ENCODE measurements around the gene EPB41L2.

DNA sequence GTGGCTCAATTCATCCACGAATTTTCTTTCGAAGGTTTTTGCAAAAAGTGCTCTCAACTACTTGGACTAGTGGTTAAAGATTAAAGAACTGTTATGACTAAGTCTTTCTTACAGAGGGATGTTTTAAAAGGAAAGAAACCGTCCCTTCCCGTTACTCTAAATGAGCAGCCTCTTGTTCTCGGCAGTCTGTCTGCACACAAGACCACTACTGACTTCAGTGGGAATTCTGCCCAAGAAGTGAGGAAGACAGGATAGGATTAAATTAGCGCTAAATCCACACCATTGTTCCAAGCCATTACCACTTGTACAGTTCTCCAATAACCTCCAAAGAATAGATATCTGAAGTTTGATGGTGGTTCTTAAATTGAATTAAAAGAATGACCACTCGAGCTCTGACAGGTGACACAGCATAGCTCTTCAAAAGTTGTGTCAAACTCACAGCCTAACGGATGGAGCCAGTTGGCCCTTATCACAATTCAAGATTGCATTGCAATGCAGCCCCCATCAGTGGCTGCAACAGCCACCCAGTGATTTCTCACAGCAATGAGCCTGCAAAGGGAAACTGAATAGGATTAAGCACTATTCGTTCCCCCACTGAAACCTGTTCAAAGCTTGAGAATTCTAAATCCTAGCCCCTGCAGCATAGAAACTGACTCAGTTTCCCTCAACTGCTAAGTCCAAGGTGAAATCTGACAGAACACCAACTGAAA, 1.8 kb downstream of the EPB41L2 start:
- TF ChIP-seq, protein P1, sequence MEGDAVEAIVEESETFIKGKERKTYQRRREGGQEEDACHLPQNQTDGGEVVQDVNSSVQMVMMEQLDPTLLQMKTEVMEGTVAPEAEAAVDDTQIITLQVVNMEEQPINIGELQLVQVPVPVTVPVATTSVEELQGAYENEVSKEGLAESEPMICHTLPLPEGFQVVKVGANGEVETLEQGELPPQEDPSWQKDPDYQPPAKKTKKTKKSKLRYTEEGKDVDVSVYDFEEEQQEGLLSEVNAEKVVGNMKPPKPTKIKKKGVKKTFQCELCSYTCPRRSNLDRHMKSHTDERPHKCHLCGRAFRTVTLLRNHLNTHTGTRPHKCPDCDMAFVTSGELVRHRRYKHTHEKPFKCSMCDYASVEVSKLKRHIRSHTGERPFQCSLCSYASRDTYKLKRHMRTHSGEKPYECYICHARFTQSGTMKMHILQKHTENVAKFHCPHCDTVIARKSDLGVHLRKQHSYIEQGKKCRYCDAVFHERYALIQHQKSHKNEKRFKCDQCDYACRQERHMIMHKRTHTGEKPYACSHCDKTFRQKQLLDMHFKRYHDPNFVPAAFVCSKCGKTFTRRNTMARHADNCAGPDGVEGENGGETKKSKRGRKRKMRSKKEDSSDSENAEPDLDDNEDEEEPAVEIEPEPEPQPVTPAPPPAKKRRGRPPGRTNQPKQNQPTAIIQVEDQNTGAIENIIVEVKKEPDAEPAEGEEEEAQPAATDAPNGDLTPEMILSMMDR (IDR thresholded peaks at IDR 0.05; ENCODE audit: low read depth, low read length) = no peak
- no peak for TF ChIP-seq EZH2phosphoT487 (IDR thresholded peaks at IDR 0.05; ENCODE audit: low read depth)
